Measurements from ENCODE around the gene PIP5K1B. TPM values are rescaled to one million over a fixed set of nuclear protein-coding genes. Genes with fewer than 3 reads are reported as not detected.

Gene PIP5K1B
- total RNA-seq, 1 donor from 2014 or later = 1.3 TPM

DNA sequence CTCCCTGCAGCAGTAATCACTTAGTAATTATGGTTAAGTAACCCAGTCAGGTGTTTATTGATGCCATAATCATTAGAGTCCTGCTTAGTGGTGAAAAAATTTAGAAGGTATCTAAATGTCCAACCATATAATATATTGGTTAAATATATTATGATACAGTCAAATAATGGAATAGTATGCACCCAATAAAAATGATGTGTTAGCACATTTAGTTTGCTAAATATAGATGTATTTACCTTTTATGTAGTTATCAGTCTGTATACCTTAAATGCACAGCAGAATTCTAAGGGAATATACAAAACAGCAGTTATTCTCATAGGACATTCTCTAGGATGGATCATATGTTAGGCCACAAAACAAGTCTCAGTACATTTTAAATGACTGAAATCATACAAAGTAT, 218.4 kb downstream of the PIP5K1B start:
- H3K27ac ChIP-seq (ENCODE audit: low read depth, low read length) = no peak overlapping the region
- H3K4me3 Mint-ChIP-seq (ENCODE audit: unreplicated experiment) = no peak overlapping the region
- no peaks in the 10 kb centered on the region for H3K4me1 Mint-ChIP-seq (ENCODE audit: low read depth, unreplicated experiment)
- DNase-seq (ENCODE audit: low read depth) (no peak), FAIRE-seq (no peak)
- H3K4me1 ChIP-seq (ENCODE audit: insufficient read depth, low read length) = no peaks in the 10 kb centered on the region
- H3K9me3 Mint-ChIP-seq (ENCODE audit: unreplicated experiment) = no peaks in the 10 kb centered on the region
- H3K36me3 ChIP-seq (ENCODE audit: insufficient read depth, low read length) = no peaks in the 10 kb centered on the region
- no peak overlapping the region for H3K4me3 ChIP-seq (ENCODE audit: insufficient read depth, low read depth, low read length)
- no peak overlapping the region for H3K27ac Mint-ChIP-seq (ENCODE audit: unreplicated experiment)
- no peak overlapping the region for H3K9ac ChIP-seq (ENCODE audit: low read length)
- H3K36me3 Mint-ChIP-seq (ENCODE audit: low read depth, unreplicated experiment) = no peaks in the 10 kb centered on the region
- no peaks in the 10 kb centered on the region for H4K20me1 ChIP-seq (ENCODE audit: insufficient read depth, low read length)
- no peaks in the 10 kb centered on the region for H3K9me3 ChIP-seq (ENCODE audit: insufficient read depth, low read depth, low read length)
- H3K4me2 ChIP-seq (ENCODE audit: low read length) = no peak overlapping the region
- no peaks in the 10 kb centered on the region for H3K79me2 ChIP-seq (ENCODE audit: insufficient read depth, low read length)
- TF ChIP-seq CTCF (IDR thresholded peaks at IDR 0.05; ENCODE audit: insufficient read depth, low read depth, low read length) = no peak
- no peak for TF ChIP-seq EZH2 (IDR thresholded peaks at IDR 0.05; ENCODE audit: insufficient read depth, low read length)
- H2AFZ ChIP-seq (ENCODE audit: low read depth, low read length) = no peak overlapping the region
- H3K27me3 Mint-ChIP-seq (ENCODE audit: low read depth, unreplicated experiment) = no peaks in the 10 kb centered on the region
- no peaks in the 10 kb centered on the region for H3K27me3 ChIP-seq (ENCODE audit: insufficient read depth, low read length)

- TF ChIP-seq EZH2 (IDR thresholded peaks at IDR 0.05; ENCODE audit: insufficient read depth, low read length) = no peak
- no peak for TF ChIP-seq CTCF (IDR thresholded peaks at IDR 0.05; ENCODE audit: insufficient read depth, low read depth, low read length)
- H2AFZ ChIP-seq (ENCODE audit: low read depth, low read length) = no peak overlapping the region
- no peak overlapping the region for H3K27ac Mint-ChIP-seq (ENCODE audit: unreplicated experiment)
Measured at GRCh38 chr9:68925175-68925574, 220.1 kb downstream of the PIP5K1B start.

DNA sequence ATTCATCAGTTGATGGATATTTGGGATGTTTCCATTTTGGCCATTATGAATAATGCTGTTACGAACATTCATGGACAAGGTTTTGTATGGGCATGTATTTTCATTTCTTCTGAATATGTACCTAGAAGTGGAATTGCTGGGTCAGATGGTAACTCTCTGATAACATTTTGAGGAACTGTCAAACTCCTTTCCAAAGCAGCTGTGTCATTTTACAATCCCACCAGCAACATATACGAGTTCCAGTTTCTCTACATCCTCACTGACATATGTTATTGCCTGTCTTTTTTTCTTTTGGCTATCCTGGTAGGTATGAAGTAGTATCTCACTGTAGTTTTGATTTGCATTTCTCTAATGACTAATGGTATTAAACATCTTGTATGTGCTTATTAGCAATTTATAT, 222.1 kb downstream of the PIP5K1B start:
- H2AFZ ChIP-seq (ENCODE audit: low read depth, low read length) = no peak overlapping the region
- peaks cover 2% of the 10 kb centered on the region for H3K27me3 Mint-ChIP-seq (ENCODE audit: low read depth, unreplicated experiment)
- no peaks in the 10 kb centered on the region for H3K27me3 ChIP-seq (ENCODE audit: insufficient read depth, low read length)
- H3K9me3 Mint-ChIP-seq (ENCODE audit: unreplicated experiment) = peaks cover 4% of the 10 kb centered on the region
- no peaks in the 10 kb centered on the region for H3K4me1 Mint-ChIP-seq (ENCODE audit: low read depth, unreplicated experiment)
- H3K4me1 ChIP-seq (ENCODE audit: insufficient read depth, low read length) = no peaks in the 10 kb centered on the region
- H3K27ac ChIP-seq (ENCODE audit: low read depth, low read length) = no peak overlapping the region
- H3K79me2 ChIP-seq (ENCODE audit: insufficient read depth, low read length) = no peaks in the 10 kb centered on the region
- H3K9ac ChIP-seq (ENCODE audit: low read length) = no peak overlapping the region
- no peak for FAIRE-seq
- H3K4me2 ChIP-seq (ENCODE audit: low read length) = no peak overlapping the region
- no peaks in the 10 kb centered on the region for H3K9me3 ChIP-seq (ENCODE audit: insufficient read depth, low read depth, low read length)
- no peak overlapping the region for H3K27ac Mint-ChIP-seq (ENCODE audit: unreplicated experiment)
- no peak overlapping the region for H3K4me3 ChIP-seq (ENCODE audit: insufficient read depth, low read depth, low read length)
- TF ChIP-seq EZH2 (IDR thresholded peaks at IDR 0.05; ENCODE audit: insufficient read depth, low read length) (no peak), CTCF (IDR thresholded peaks at IDR 0.05; ENCODE audit: insufficient read depth, low read depth, low read length) (no peak)
- H3K36me3 Mint-ChIP-seq (ENCODE audit: low read depth, unreplicated experiment) = no peaks in the 10 kb centered on the region
- DNase-seq (ENCODE audit: low read depth) = no peak
- H3K36me3 ChIP-seq (ENCODE audit: insufficient read depth, low read length) = no peaks in the 10 kb centered on the region
- H3K4me3 Mint-ChIP-seq (ENCODE audit: unreplicated experiment) = no peak overlapping the region
- no peaks in the 10 kb centered on the region for H4K20me1 ChIP-seq (ENCODE audit: insufficient read depth, low read length)

More at GRCh38 chr9:68925175-68925574, 220.1 kb downstream of the PIP5K1B start:
- Mint-ChIP-seq H3K9me3 (ENCODE audit: unreplicated experiment) (peaks cover 4% of the 10 kb centered on the region), H3K27me3 (ENCODE audit: low read depth, unreplicated experiment) (peaks cover 1% of the 10 kb centered on the region), H3K4me3 (ENCODE audit: unreplicated experiment) (no peak overlapping the region), H3K4me1 (ENCODE audit: low read depth, unreplicated experiment) (no peaks in the 10 kb centered on the region), H3K36me3 (ENCODE audit: low read depth, unreplicated experiment) (no peaks in the 10 kb centered on the region)
- H3K9me3 ChIP-seq (ENCODE audit: insufficient read depth, low read depth, low read length) = no peaks in the 10 kb centered on the region
- H3K27me3 ChIP-seq (ENCODE audit: insufficient read depth, low read length) = no peaks in the 10 kb centered on the region
- no peaks in the 10 kb centered on the region for H3K36me3 ChIP-seq (ENCODE audit: insufficient read depth, low read length)
- H3K79me2 ChIP-seq (ENCODE audit: insufficient read depth, low read length) = no peaks in the 10 kb centered on the region
- H3K4me2 ChIP-seq (ENCODE audit: low read length) = no peak overlapping the region
- no peak overlapping the region for H3K27ac ChIP-seq (ENCODE audit: low read depth, low read length)
- no peak for FAIRE-seq
- DNase-seq (ENCODE audit: low read depth) = no peak
- H3K9ac ChIP-seq (ENCODE audit: low read length) = no peak overlapping the region
- H4K20me1 ChIP-seq (ENCODE audit: insufficient read depth, low read length) = no peaks in the 10 kb centered on the region
- H3K4me1 ChIP-seq (ENCODE audit: insufficient read depth, low read length) = no peaks in the 10 kb centered on the region
- H3K4me3 ChIP-seq (ENCODE audit: insufficient read depth, low read depth, low read length) = no peak overlapping the region

All from astrocyte (in vitro differentiated cells and primary cell).